SK-N-SH (cell line): ENCODE measurements around the gene RUVBL1.

ENCODE experiments used
- CTCF ChIP-seq: fragments of 200-600 bp; sonication (generic); IDR thresholded peaks from 2 replicates; pipeline ENCODE4 v1.6.1; 2017; ENCODE audit warnings: antibody characterized with exemption, mild to moderate bottlenecking, moderate library complexity
- ELF1 ChIP-seq: IDR thresholded peaks from 2 replicates; pipeline ENCODE4 v1.4.0; 2012
- POLR2AphosphoS5 ChIP-seq: IDR thresholded peaks from 2 replicates; pipeline ENCODE4 v1.6.1; 2012; ENCODE audit warnings: low read depth, low read length
- REST ChIP-seq: IDR thresholded peaks from 2 replicates; pipeline ENCODE4 v1.6.1; 2012; ENCODE audit warnings: mild to moderate bottlenecking, low read depth, low read length, moderate library complexity
- RFX5 ChIP-seq: IDR thresholded peaks from 2 replicates; pipeline ENCODE4 v1.6.1; 2012; ENCODE audit warnings: mild to moderate bottlenecking, improper control_type of control experiment, low read length
- SIN3A ChIP-seq: IDR thresholded peaks from 2 replicates; pipeline ENCODE4 v1.6.1; 2012; ENCODE audit warnings: low read depth, mild to moderate bottlenecking, low read length, moderate library complexity, borderline replicate concordance
- TAF1 ChIP-seq: IDR thresholded peaks from 2 replicates; pipeline ENCODE4 v1.6.1; 2012; ENCODE audit warnings: low read depth, mild to moderate bottlenecking, low read length, moderate library complexity, borderline replicate concordance
- TCF12 ChIP-seq: IDR thresholded peaks from 2 replicates; pipeline ENCODE4 v1.4.0; 2012
- TEAD4 ChIP-seq: IDR thresholded peaks from 2 replicates; pipeline ENCODE4 v1.4.0; 2012; ENCODE audit warnings: mild to moderate bottlenecking, borderline replicate concordance; ENCODE audit not compliant: insufficient read depth
- USF1 ChIP-seq: IDR thresholded peaks from 2 replicates; pipeline ENCODE4 v1.4.0; 2012; ENCODE audit warnings: low read depth, borderline replicate concordance
- TF ChIP-seq, protein P1 (sequence below): IDR thresholded peaks from 2 replicates; pipeline ENCODE4; 2012

DNA sequence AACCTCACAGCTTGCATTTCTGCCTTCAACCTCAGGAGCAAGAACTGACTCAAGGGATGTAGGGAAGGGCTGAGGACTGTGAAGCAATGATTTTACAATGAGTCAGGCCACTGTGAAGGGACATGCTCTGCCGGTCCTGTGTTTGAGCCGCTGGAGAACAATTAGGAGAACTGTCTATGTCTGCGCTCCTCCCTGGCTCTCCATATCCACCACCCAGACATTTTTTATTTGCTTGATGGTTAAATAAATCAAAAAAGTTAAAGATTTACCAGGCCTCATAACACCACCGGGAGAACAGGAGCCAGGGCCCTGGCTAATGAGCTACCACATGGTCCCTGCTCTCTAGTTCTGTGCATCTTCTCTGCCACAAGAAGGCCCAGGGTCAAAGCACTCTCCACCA, 41.8 kb downstream of the RUVBL1 start:
- no peak for TF ChIP-seq TAF1
- TF ChIP-seq TCF12 = no peak
- no peak for TF ChIP-seq CTCF
- TF ChIP-seq POLR2AphosphoS5 = no peak
- TF ChIP-seq USF1 = no peak
- TF ChIP-seq ELF1 = no peak
- no peak for TF ChIP-seq SIN3A
- TF ChIP-seq, protein P1, sequence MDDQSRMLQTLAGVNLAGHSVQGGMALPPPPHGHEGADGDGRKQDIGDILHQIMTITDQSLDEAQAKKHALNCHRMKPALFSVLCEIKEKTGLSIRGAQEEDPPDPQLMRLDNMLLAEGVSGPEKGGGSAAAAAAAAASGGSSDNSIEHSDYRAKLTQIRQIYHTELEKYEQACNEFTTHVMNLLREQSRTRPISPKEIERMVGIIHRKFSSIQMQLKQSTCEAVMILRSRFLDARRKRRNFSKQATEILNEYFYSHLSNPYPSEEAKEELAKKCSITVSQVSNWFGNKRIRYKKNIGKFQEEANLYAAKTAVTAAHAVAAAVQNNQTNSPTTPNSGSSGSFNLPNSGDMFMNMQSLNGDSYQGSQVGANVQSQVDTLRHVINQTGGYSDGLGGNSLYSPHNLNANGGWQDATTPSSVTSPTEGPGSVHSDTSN = no peak
- TF ChIP-seq REST = no peak
- no peak for TF ChIP-seq RFX5
- no peak for TF ChIP-seq TEAD4
